Endothelial cell of umbilical vein (primary cell): Measurements from ENCODE around the gene LRCH1.

Experiments
- FOS ChIP-seq: IDR thresholded peaks from 2 replicates; pipeline ENCODE4 v1.6.1; 2011; ENCODE audit warnings: mild to moderate bottlenecking, low read length, moderate library complexity, borderline replicate concordance; ENCODE audit not compliant: insufficient read depth
- JUN ChIP-seq: IDR thresholded peaks from 2 replicates; pipeline ENCODE4 v1.6.1; 2011; ENCODE audit warnings: borderline replicate concordance, low read depth; ENCODE audit not compliant: insufficient read length, insufficient read depth
- POLR2A ChIP-seq: IDR thresholded peaks from 2 replicates; pipeline ENCODE4 v1.6.1; 2012; ENCODE audit warnings: low read depth, mild to moderate bottlenecking, control low read depth, low read length
- POLR2AphosphoS5 ChIP-seq: IDR thresholded peaks from 2 replicates; pipeline ENCODE4 v1.6.1; 2012; ENCODE audit warnings: low read depth, mild to moderate bottlenecking, control low read depth, low read length, moderate library complexity; ENCODE audit not compliant: insufficient read depth
- TF ChIP-seq, protein P1 (sequence below), 2 donors: IDR thresholded peaks; 1 replicate in 1 of 2; 2 replicates in 1 of 2; pipeline ENCODE4 v1.5.1; 2011; ENCODE audit warnings: low read length in 2 of 2, mild to moderate bottlenecking in 2 of 2, moderate library complexity in 2 of 2, control low read depth in 1 of 2, inconsistent platforms in 1 of 2, low read depth in 1 of 2; ENCODE audit not compliant: insufficient read depth in 1 of 2; ENCODE audit errors: extremely low read depth in 1 of 2

DNA sequence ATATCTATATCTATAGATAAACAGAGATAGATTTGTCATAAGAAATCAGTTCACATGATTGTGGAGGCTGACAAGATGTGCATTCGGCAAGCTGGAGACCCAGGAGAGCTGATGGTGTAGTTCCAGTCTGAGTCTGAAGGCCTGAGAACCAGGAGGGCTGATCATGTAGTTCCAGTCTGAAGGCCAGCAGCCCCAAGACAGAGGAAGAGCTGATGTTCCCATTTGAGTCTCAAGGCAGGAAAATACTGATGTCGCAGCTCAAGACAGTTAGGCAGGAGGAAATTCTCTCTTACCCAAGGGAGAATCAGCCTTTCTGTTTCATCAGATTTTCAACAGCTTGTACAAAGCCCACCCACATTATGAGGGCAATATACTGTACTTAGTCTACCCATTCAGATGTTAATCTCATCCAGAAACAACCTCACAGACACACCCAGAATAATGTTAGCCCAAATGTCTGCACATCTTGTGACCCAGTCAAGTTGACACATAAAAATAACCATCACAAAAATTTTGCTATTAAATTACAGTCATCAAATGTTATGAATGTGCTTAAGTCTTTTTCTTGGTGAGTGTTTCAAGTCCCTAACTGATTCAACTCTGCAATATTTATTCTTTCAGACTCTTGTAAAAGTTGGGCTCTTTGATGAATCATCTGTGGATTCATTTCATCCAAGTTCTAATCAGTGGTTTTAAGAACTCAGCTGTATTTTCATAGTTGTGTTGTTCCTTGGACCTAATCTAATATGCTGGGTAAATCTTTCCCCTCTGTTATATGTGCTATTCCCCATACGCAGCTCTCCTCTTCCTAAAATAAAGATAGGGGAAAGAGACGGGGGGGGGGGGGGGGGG is 22.7 kb upstream of the LRCH1 start:
- TF ChIP-seq, protein P1, sequence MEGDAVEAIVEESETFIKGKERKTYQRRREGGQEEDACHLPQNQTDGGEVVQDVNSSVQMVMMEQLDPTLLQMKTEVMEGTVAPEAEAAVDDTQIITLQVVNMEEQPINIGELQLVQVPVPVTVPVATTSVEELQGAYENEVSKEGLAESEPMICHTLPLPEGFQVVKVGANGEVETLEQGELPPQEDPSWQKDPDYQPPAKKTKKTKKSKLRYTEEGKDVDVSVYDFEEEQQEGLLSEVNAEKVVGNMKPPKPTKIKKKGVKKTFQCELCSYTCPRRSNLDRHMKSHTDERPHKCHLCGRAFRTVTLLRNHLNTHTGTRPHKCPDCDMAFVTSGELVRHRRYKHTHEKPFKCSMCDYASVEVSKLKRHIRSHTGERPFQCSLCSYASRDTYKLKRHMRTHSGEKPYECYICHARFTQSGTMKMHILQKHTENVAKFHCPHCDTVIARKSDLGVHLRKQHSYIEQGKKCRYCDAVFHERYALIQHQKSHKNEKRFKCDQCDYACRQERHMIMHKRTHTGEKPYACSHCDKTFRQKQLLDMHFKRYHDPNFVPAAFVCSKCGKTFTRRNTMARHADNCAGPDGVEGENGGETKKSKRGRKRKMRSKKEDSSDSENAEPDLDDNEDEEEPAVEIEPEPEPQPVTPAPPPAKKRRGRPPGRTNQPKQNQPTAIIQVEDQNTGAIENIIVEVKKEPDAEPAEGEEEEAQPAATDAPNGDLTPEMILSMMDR (IDR thresholded peaks at IDR 0.05; ENCODE audit: extremely low read depth in 1 of 2, insufficient read depth in 1 of 2, low read depth in 1 of 2, low read length in 2 of 2): no peak
- TF ChIP-seq JUN: no peak
- TF ChIP-seq POLR2AphosphoS5: no peak
- TF ChIP-seq POLR2A: no peak
- no peak for TF ChIP-seq FOS
